Measurements from ENCODE around the gene ZNF552. TPM values are rescaled to one million over a fixed set of nuclear protein-coding genes. Genes with fewer than 3 reads are reported as not detected.
A peak's percentile ranks its signal among the peaks of the same experiment; 100 is the strongest.
"Not testable (repeated sequence)": the region's sequence is repeated elsewhere in the genome, so short reads cannot be mapped to it uniquely, and the experiment has no call there.

ZNF552 gene
- total RNA-seq (2014; rRNA removed; shearing (Covaris generic)): 4.6 and 11.6 TPM in 2 replicates

DNA sequence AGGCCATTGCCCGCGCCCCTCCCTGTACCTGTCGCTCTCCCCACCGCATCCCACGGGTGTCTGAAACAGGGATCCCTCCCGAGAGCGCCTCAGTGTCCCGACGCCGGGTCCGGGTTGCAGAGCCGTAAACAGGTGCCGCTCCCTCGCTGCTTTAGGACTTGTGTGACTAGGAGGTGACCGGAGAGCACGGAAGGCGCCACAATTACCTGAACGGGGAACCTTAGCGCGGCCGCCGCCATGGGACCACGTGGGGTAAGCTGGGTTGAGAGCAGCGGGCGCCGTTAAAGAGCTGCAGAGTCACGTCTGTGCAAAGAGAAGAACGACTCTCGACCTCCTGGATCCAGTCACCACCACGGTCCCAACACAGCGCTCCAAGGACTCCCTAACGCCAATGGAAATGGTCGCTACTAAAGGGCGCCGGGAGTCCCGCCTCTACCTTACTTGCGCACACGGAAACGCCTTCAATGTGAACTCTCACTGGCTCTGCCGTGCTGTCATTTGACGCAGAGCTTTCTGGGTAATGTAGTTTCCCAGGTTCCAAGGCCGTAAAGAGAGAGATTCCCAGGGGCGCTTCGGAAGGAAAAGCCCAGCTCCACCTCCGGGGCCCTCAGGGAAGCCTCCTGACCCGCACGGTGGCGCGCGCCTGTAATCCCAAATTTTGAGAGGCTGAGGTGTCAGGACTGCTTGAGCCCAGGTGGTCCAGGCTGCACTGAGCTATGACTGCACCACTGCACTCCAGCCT lies at the start of gene ZNF552:
Gene ZNF552 (minus strand): TSS at position 409 of the 742 bp plus-strand sequence. CDS start 170 bp downstream, at position 239.
- peak; percentile 84 for DNase-seq (ENCODE audit: low spot score)

DNA sequence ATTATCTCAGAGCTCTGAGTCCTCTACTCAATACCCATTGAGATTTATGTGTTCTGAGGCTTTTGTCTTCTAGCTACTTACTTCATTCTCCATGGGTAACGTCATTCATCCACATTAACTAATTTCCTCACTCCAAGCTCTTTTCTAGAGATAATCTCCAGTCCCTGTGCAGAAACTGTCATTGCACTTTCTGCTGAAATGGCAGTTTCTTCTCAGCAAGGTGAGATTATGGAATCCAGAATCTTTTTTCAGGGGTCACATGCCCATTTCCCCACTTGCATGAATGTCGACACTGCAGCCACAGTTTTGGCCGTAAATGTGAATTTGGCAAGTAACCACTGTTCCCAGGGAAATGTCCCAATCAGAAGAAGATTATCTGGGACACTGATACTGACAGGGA lies 47.6 kb upstream of the ZNF552 start:
- DNase-seq (ENCODE audit: low spot score): not testable (repeated sequence)

DNA sequence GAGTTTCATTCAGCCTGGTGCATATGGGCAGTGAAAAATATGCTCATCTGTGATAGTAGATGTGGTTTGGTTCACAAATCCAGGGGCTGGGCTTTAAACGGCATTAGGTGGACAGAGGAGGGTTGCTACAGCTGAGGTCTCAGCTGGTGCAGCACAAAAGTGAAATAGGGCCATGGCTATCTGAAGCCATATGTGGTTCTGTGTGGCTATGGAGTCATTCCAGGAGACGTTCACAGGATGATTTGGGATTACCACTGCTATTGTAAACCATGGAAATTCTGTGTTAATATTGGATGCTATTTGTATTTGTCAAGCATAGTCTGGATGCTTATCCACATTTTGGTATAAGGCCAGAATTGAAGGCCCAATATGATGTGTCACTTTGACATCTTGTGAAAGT lies 39.4 kb upstream of the ZNF552 start:
- DNase-seq (ENCODE audit: low spot score): not testable (repeated sequence)

- DNase-seq (ENCODE audit: low spot score): not testable (repeated sequence)
Measured at GRCh38 chr19:57851812-57852603, 37.3 kb upstream of the ZNF552 start.

DNA sequence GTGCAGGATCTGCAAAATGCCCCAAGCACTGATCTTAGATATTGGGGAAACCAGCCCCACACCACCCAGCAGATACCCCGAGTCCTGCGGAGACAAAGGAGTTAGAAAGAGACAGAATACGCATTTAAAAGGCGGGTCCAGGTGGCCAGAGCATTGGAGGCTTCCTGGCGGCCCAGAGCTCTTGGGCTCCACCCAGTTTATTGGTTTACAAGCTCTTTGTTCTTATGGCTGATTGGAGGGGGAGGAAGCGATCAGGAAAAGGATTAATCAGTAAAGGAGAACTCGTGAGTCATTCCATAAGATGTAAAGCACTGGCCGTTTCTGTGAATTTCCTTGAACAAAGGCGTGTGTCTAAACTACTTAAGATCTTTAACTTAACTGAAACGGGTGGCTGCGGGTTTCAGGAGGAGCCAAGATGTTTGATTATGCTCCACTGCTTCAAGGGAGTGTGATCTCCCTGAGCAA lies 35.9 kb upstream of the ZNF552 start:
- DNase-seq (ENCODE audit: low spot score): peak; percentile 72

GRCh38 chr19:57849666-57850473 lies 35.2 kb upstream of the ZNF552 start, which contains the start of gene ZNF587:
Gene ZNF587, plus strand, starts transcription at chr19:57849859. Its CDS starts 180 bp downstream, at chr19:57850039.
- DNase-seq (ENCODE audit: low spot score): peak; percentile 92

GRCh38 chr19:57849162-57849665 lies 34.5 kb upstream of the ZNF552 start:
- DNase-seq (ENCODE audit: low spot score): not testable (repeated sequence)

GRCh38 chr19:57847164-57847563 lies 32.5 kb upstream of the ZNF552 start:
- DNase-seq (ENCODE audit: low spot score): not testable (repeated sequence)

GRCh38 chr19:57841122-57841763 lies 26.5 kb upstream of the ZNF552 start:
- no peak for DNase-seq (ENCODE audit: low spot score)

DNA sequence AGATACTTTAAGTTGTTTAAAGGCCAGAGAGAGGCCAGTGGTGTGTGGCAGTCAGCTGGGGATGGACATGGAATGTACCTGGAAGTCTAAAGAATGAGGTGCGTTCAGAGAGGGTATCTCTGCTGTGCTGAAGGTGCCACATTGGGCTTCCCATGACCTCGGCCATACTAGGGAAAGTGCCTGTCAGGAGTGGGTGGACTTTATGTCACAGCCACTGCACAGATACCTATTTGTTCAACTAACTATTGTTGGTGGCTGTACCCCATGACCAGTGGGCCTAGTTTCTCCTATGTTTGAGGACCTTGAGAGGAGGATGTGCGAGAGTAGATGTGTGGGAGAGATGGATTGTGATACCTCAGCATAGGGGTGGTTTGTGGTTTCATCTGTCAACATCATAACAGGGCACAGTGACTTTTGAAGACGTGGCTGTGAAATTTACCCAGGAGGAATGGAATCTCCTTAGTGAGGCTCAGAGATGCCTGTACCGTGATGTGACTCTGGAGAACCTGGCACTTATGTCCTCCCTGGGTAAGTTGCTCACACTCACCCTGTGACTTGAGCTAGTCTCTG lies 24.0 kb upstream of the ZNF552 start:
- not testable (repeated sequence) for DNase-seq (ENCODE audit: low spot score)

DNA sequence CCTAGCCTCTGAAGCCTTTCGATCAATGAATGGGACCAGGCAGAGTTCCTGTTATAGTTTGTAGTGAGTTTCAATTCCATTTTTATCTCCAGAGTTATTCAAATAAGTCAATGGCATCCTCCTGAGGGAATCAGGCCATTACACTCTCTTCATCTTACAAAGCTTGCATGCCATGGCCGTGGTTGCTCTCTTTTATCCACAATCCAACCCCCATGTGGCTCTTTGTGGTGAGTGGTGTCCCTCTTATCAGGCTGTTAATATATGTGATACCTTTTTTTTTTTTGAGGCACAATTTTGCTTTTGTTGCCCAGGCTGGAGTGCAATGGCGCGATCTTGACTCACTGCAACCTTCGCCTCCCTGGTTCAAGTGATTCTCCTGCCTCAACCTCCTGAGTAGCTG lies 22.3 kb upstream of the ZNF552 start:
- not testable (repeated sequence) for DNase-seq (ENCODE audit: low spot score)

DNA sequence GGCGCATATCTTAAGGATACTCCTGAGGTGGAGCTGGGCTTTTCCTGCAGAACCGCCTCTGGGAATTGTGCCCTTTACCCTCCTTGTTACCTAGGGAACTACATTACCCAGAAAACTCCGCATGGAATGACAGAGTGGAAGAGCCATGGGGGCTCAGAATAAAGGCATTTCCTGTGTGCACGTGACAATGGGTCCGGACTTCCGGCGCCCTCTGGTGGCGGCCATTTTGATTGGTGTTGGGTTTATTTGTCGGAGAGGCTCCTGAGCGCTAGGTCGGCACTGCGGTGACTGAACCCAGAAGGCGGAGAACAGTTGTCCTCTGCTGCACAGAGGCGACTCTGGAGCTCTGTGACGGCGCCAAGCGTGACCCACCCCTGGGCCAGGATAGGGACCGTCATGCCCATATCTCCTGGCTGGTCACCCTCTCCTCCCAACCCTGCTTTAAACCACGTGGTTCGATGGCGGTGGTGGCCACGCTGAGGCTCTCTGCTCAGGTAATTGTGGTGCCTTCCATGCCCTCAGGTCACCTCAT lies 15.4 kb upstream of the ZNF552 start, which contains the start of gene ZNF587B:
Gene ZNF587B (plus strand): TSS at position 229 of the 532 bp plus-strand sequence. CDS start 230 bp downstream, at position 459.
- DNase-seq (ENCODE audit: low spot score): peak; percentile 45

- DNase-seq (ENCODE audit: low spot score): no peak
Measured at GRCh38 chr19:57829316-57829715, 14.6 kb upstream of the ZNF552 start.

DNA sequence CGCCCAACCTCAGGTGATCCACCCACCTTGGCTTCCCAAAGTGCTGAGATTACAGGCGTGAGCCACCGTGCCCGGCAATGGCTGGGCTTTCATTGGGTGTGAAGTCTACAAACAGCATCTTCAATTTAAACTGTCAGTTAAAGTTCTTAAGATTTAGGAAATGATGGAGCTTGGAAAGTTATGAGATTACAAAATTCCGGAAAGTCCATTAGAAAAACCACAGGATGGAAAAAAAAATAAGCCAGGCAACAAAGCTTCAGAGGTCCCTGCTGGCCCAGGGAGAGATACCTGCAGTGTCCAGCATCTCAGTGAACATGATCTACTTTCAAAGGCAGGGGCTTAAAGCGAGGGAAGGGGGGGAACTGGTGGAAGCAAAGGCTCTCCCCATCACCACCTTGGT lies 10.8 kb upstream of the ZNF552 start:
- no peak for DNase-seq (ENCODE audit: low spot score)

DNA sequence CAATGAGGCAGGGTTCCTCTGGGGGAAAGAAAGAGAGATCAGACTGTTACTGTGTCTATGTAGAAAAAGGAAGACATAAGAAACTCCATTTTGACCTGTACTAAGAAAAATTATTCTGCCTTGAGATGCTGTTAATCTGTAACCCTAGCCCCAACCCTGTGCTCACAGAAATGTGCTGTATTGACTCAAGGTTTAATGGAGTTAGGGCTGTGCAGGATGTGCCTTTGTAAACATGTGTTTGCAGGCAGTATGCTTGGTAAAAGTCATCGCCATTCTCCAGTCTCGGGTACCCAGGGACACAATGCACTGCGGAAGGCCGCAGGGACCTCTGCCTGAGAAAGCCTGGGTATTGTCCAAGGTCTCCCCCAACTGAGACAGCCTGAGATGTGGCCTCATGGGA lies 8.9 kb upstream of the ZNF552 start:
- not testable (repeated sequence) for DNase-seq (ENCODE audit: low spot score)

GRCh38 chr19:57823155-57823554 lies 8.4 kb upstream of the ZNF552 start:
- DNase-seq (ENCODE audit: low spot score): not testable (repeated sequence)

DNA sequence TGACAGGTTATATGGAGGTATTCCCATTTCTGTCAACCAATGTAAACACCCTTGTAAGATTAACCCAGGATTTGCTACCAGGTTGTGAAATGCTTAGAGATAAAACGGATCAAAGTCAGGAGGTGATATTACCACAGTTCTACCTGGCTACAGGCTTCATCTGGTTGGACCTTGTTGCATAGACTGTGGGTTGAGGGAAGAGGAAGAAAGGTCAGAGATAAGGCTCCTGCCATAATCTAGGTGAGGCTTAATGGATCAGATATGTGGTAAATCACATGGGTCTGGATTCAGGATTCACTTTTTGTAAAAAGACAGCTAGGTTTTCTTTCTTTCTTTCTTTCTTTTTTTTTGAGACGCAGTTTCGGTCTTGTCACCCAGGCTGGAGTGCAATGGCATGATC lies 6.8 kb upstream of the ZNF552 start:
- DNase-seq (ENCODE audit: low spot score): not testable (repeated sequence)

GRCh38 chr19:57821095-57821494 lies 6.4 kb upstream of the ZNF552 start:
- not testable (repeated sequence) for DNase-seq (ENCODE audit: low spot score)

DNA sequence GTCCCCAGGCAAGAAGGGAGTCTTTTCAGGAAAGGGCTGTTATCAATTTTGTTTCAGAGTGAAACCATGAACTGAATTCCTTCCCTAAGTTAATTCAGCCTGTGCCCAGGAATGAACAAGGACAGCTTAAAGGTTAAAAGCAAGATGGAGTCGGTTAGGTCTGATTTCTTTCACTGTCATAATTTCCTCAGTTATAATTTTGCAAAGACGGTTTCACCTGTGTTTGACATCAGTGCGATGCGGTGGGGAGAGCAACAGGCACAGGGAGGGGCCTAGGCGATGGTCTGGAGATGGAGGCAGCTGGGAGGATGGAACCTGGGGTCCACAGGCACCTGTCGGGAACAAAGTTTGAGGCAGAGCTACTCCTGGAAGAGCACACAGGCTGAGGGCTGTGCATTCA lies 5.9 kb upstream of the ZNF552 start:
- DNase-seq (ENCODE audit: low spot score): no peak

- DNase-seq (ENCODE audit: low spot score): peak; percentile 97
Measured at GRCh38 chr19:57819475-57820148, 4.9 kb upstream of the ZNF552 start.
